H9 (cell line): ENCODE measurements around the gene FBN3. TPM values are rescaled to one million over a fixed set of nuclear protein-coding genes. Genes with fewer than 3 reads are reported as not detected.

Experiments
- DNase-seq: peaks from one replicate; pipeline ENCODE4 v3.0.0-alpha.2; 2017
- H2AFZ ChIP-seq: one replicate; pipeline ENCODE4 v1.6.1; 2013; ENCODE audit warnings: mild to moderate bottlenecking, low read length, control low read depth, moderate library complexity
- H2AK5ac ChIP-seq: 2 replicates; pipeline ENCODE4 v1.6.1; 2013; ENCODE audit warnings: low read length, control low read depth, mixed read lengths; ENCODE audit not compliant: insufficient read length
- H2BK120ac ChIP-seq: one replicate; pipeline ENCODE4 v1.6.1; 2013; ENCODE audit warnings: low read depth, mild to moderate bottlenecking, low read length, control low read depth, inconsistent platforms; ENCODE audit not compliant: poor library complexity, severe bottlenecking
- H2BK12ac ChIP-seq: 2 replicates; pipeline ENCODE4 v1.6.1; 2013; ENCODE audit warnings: low read length, control low read depth, mixed read lengths, low read depth; ENCODE audit not compliant: insufficient read length
- H2BK15ac ChIP-seq: 2 replicates; pipeline ENCODE4 v1.6.1; 2013; ENCODE audit warnings: low read depth, low read length, control low read depth
- H2BK20ac ChIP-seq: one replicate; pipeline ENCODE4 v1.6.1; 2013; ENCODE audit warnings: low read depth, mild to moderate bottlenecking, low read length, control low read depth, inconsistent platforms; ENCODE audit not compliant: poor library complexity, severe bottlenecking
- H2BK5ac ChIP-seq: 2 replicates; pipeline ENCODE4 v1.6.1; 2013; ENCODE audit warnings: low read length, control low read depth, mixed read lengths; ENCODE audit not compliant: insufficient read length
- H3K14ac ChIP-seq: 2 replicates; pipeline ENCODE4 v1.6.1; 2013; ENCODE audit warnings: low read length, control low read depth; ENCODE audit not compliant: insufficient read depth
- H3K18ac ChIP-seq: 2 replicates; pipeline ENCODE4 v1.6.1; 2013; ENCODE audit warnings: low read depth, mild to moderate bottlenecking, mixed read lengths, low read length, control low read depth; ENCODE audit not compliant: insufficient read length
- H3K23ac ChIP-seq: 2 replicates; pipeline ENCODE4 v1.6.1; 2013; ENCODE audit warnings: low read length, control low read depth, mixed read lengths, low read depth; ENCODE audit not compliant: insufficient read length
- H3K23me2 ChIP-seq: 2 replicates; pipeline ENCODE4 v1.6.1; 2013; ENCODE audit warnings: low read depth, mild to moderate bottlenecking, mixed read lengths, low read length, control low read depth; ENCODE audit not compliant: insufficient read length, poor library complexity, severe bottlenecking
- H3K27ac ChIP-seq: 2 replicates; pipeline ENCODE4 v1.5.1; 2013; ENCODE audit warnings: low read length, control low read depth, mixed read lengths, low read depth; ENCODE audit not compliant: insufficient read length
- H3K27me3 ChIP-seq: 2 replicates; pipeline ENCODE4 v1.6.1; 2013; ENCODE audit warnings: low read length, control low read depth, inconsistent platforms; ENCODE audit not compliant: insufficient read depth
- H3K4ac ChIP-seq: 2 replicates; pipeline ENCODE4 v1.6.1; 2013; ENCODE audit warnings: low read depth, mild to moderate bottlenecking, control low read depth, inconsistent platforms, low read length, moderate library complexity
- H3K4me1 ChIP-seq: 2 replicates; pipeline ENCODE4 v1.6.1; 2013; ENCODE audit warnings: low read length, control low read depth, inconsistent platforms; ENCODE audit not compliant: insufficient read depth
- H3K4me2 ChIP-seq: 2 replicates; pipeline ENCODE4 v1.6.1; 2013; ENCODE audit warnings: low read length, control low read depth, mixed read lengths; ENCODE audit not compliant: insufficient read length, insufficient read depth
- H3K56ac ChIP-seq: 2 replicates; pipeline ENCODE4 v1.6.1; 2013; ENCODE audit warnings: low read depth, mild to moderate bottlenecking, mixed read lengths, low read length, control low read depth; ENCODE audit not compliant: insufficient read length
- H3K79me1 ChIP-seq: 2 replicates; pipeline ENCODE4 v1.6.1; 2013; ENCODE audit warnings: low read depth, mild to moderate bottlenecking, moderate library complexity, low read length, control low read depth, inconsistent platforms; ENCODE audit not compliant: insufficient read depth, poor library complexity, severe bottlenecking
- H3K79me2 ChIP-seq: 2 replicates; pipeline ENCODE4 v1.6.1; 2013; ENCODE audit warnings: low read length, control low read depth, inconsistent platforms; ENCODE audit not compliant: insufficient read depth
- H3K9ac ChIP-seq: 2 replicates; pipeline ENCODE4 v1.6.1; 2013; ENCODE audit warnings: low read length, control low read depth, mixed read lengths; ENCODE audit not compliant: insufficient read length; ENCODE audit errors: extremely low read depth
- H3K9me3 ChIP-seq: one replicate; pipeline ENCODE4 v1.6.1; 2013; ENCODE audit warnings: low read depth, low read length, inconsistent platforms; ENCODE audit not compliant: control insufficient read depth
- H3T11ph ChIP-seq: one replicate; pipeline ENCODE4 v1.6.1; 2013; ENCODE audit warnings: mild to moderate bottlenecking, low read length, control low read depth, inconsistent platforms
- H4K20me1 ChIP-seq: one replicate; pipeline ENCODE4 v1.6.1; 2013; ENCODE audit not compliant: control insufficient read depth, insufficient read length, insufficient read depth
- H4K5ac ChIP-seq: 2 replicates; pipeline ENCODE4 v1.6.1; 2013; ENCODE audit warnings: low read depth, mild to moderate bottlenecking, mixed read lengths, low read length, control low read depth; ENCODE audit not compliant: insufficient read length
- H4K8ac ChIP-seq: replicated peaks from 2 replicates; pipeline ENCODE4 v1.6.1; 2013; ENCODE audit warnings: low read length, control low read depth, mixed read lengths, low read depth; ENCODE audit not compliant: insufficient read length
- H4K91ac ChIP-seq: 2 replicates; pipeline ENCODE4 v1.6.1; 2013; ENCODE audit warnings: low read depth, mild to moderate bottlenecking, moderate library complexity, mixed read lengths, low read length, control low read depth; ENCODE audit not compliant: insufficient read length
- H3K27ac Mint-ChIP-seq, 3 experiments: 2 replicates in 2 of 3; 3 replicates in 1 of 3; pipeline ENCODE4 v1.8.0; 2020 to 2021; ENCODE audit warnings: mixed read lengths in 3 of 3, mild to moderate bottlenecking in 1 of 3, moderate library complexity in 1 of 3
- H3K27me3 Mint-ChIP-seq: 2 replicates; pipeline ENCODE4 v1.8.0; 2021; ENCODE audit warnings: low read depth, mild to moderate bottlenecking, moderate library complexity, mixed read lengths
- H3K36me3 Mint-ChIP-seq, 3 experiments: 2 replicates in 2 of 3; 3 replicates in 1 of 3; pipeline ENCODE4 v1.8.0; 2020 to 2021; ENCODE audit warnings: low read depth in 3 of 3, mixed read lengths in 3 of 3; ENCODE audit not compliant: insufficient read depth in 1 of 3
- H3K4me1 Mint-ChIP-seq, 2 experiments: 2 replicates each; pipeline ENCODE4 v1.8.0; 2020; ENCODE audit warnings: mixed read lengths in 2 of 2
- H3K4me3 Mint-ChIP-seq, 2 experiments: 2 replicates in 1 of 2; 3 replicates in 1 of 2; pipeline ENCODE4 v1.8.0; 2020 to 2021; ENCODE audit warnings: mild to moderate bottlenecking in 2 of 2, mixed read lengths in 2 of 2, moderate library complexity in 1 of 2
- H3K9me3 Mint-ChIP-seq, 2 experiments: 2 replicates in 1 of 2; 3 replicates in 1 of 2; pipeline ENCODE4 v1.8.0; 2020; ENCODE audit warnings: mild to moderate bottlenecking in 2 of 2, mixed read lengths in 2 of 2, moderate library complexity in 1 of 2
- WGBS: extraction: QIAGEN DNeasy Blood & Tissue Kit; methylation state at CpG from one replicate; pipeline ENCODE4 v1.1.7; 2013; ENCODE audit warnings: missing lambda C conversion rate, low lambda C conversion rate, mixed read lengths; ENCODE audit not compliant: insufficient read length; ENCODE audit errors: extremely low coverage; 5-methylcytosine and 5-hydroxymethylcytosine counted together
- total RNA-seq: library from RNA; stranded (reverse); gene quantifications from 2 replicates; pipeline ENCODE4 v1.2.1, GENCODE V29; 2021
- TF ChIP-seq, protein P1 (sequence below): fragments of 200-600 bp; sonication (generic); conservative IDR thresholded peaks from 3 replicates; pipeline ENCODE4 v1.8.0; 2021; ENCODE audit warnings: antibody characterized with exemption, mild to moderate bottlenecking

FBN3 gene
- total RNA-seq, 1 experiment from 2014 or later, result 31.0 TPM

DNA sequence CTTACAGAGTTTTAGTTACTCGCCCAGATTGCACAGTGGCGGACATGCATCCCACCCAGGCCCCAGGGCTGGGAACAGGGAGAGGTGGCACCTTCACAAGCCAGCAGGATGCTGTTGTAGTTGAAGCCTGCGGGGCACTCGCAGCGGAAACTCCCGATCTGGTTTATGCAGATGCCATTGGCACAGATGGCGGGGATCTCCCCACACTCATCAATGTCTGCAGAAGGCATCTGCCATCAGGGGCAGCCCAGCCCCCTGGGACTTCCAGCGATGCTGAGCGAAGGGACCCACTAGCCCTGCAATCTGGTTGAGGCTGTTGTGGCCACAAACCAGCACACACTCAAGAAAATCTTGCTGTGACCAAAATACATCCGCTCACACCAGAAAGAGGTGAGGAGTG, 52.2 kb downstream of the FBN3 start:
- H4K8ac ChIP-seq, result no peak overlapping the region
- H3K23ac ChIP-seq, result no peak overlapping the region
- DNase-seq, result no peak
- H2AK5ac ChIP-seq, result no peak overlapping the region
- H3K27ac ChIP-seq, result no peak overlapping the region
- no peak overlapping the region for H3K4me2 ChIP-seq
- no peak overlapping the region for H2BK120ac ChIP-seq
- H3K23me2 ChIP-seq, result no peaks in the 10 kb centered on the region
- H3K4me1 ChIP-seq, result no peaks in the 10 kb centered on the region
- H2BK20ac ChIP-seq, result no peak overlapping the region
- no peak overlapping the region for H3K18ac ChIP-seq
- H3K56ac ChIP-seq, result no peak overlapping the region
- H3K9me3 Mint-ChIP-seq, result peaks cover 17 to 19% of the 10 kb centered on the region in 2 experiments
- no peak overlapping the region for H3K4me3 Mint-ChIP-seq
- no peak overlapping the region for H2BK15ac ChIP-seq
- H3T11ph ChIP-seq, result no peak overlapping the region
- H2BK12ac ChIP-seq, result no peak overlapping the region
- H3K14ac ChIP-seq, result no peak overlapping the region
- peaks cover 59 to 78% (median 69%) of the 10 kb centered on the region in 3 experiments for H3K36me3 Mint-ChIP-seq
- H3K4me1 Mint-ChIP-seq, result no peaks in the 10 kb centered on the region
- H3K79me1 ChIP-seq, result no peaks in the 10 kb centered on the region
- H3K4ac ChIP-seq, result no peak overlapping the region
- no peak overlapping the region for H2BK5ac ChIP-seq
- no peaks in the 10 kb centered on the region for H3K27me3 ChIP-seq
- WGBS, result no CpG with 5 or more reads among the region's 10 CpGs
- H3K9me3 ChIP-seq, result peaks cover 13% of the 10 kb centered on the region
- TF ChIP-seq, protein P1, sequence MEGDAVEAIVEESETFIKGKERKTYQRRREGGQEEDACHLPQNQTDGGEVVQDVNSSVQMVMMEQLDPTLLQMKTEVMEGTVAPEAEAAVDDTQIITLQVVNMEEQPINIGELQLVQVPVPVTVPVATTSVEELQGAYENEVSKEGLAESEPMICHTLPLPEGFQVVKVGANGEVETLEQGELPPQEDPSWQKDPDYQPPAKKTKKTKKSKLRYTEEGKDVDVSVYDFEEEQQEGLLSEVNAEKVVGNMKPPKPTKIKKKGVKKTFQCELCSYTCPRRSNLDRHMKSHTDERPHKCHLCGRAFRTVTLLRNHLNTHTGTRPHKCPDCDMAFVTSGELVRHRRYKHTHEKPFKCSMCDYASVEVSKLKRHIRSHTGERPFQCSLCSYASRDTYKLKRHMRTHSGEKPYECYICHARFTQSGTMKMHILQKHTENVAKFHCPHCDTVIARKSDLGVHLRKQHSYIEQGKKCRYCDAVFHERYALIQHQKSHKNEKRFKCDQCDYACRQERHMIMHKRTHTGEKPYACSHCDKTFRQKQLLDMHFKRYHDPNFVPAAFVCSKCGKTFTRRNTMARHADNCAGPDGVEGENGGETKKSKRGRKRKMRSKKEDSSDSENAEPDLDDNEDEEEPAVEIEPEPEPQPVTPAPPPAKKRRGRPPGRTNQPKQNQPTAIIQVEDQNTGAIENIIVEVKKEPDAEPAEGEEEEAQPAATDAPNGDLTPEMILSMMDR, result no peak
- no peaks in the 10 kb centered on the region for H3K79me2 ChIP-seq
- peaks cover 2% of the 10 kb centered on the region; the same call in 1 of the 2 replicates for H3K27me3 Mint-ChIP-seq
- H4K5ac ChIP-seq, result no peak overlapping the region
- no peak overlapping the region for H3K27ac Mint-ChIP-seq
- peaks cover 2% of the 10 kb centered on the region for H4K20me1 ChIP-seq
- H2AFZ ChIP-seq, result no peak overlapping the region
- no peak overlapping the region for H3K9ac ChIP-seq
- no peak overlapping the region for H4K91ac ChIP-seq
